ENCODE results near the gene FOXA1. TPM values are rescaled to one million over a fixed set of nuclear protein-coding genes. Genes with fewer than 3 reads are reported as not detected.

The FOXA1 gene
- total and polyA plus RNA-seq, 4 donors = 14.3 to 67.2 (median 23.6) TPM

GRCh38 chr14:37584211-37585100 lies 10.6 kb downstream of the FOXA1 start:
- Histone ChIP-seq H3K36me3 (ENCODE audit: control insufficient read depth in 4 of 4, insufficient read depth in 4 of 4, low read length in 4 of 4) (no peaks in the 10 kb centered on the region), H3K4me3 (no peak overlapping the region), H3K9me3 (ENCODE audit: control insufficient read depth in 4 of 4, insufficient read depth in 3 of 4, low read length in 3 of 4) (peaks cover 0 to 9% (median 0%) of the 10 kb centered on the region in 4 donors), H3K27ac (ENCODE audit: low read depth in 1 of 2, low read length in 1 of 2) (peak overlapping the region in 1 of 2 donors; percentile 85), H3K9ac (ENCODE audit: insufficient read depth in 1 of 2, low read length in 2 of 2) (peak overlapping the region in 1 of 2 donors; percentile 39), H3K27me3 (ENCODE audit: control insufficient read depth in 3 of 3, insufficient read depth in 3 of 3, low read length in 2 of 3) (peaks cover 7 to 81% (median 71%) of the 10 kb centered on the region in 3 donors), H3K4me1 (ENCODE audit: control insufficient read depth in 5 of 5, insufficient read depth in 5 of 5, low read length in 5 of 5) (peaks cover 0 to 15% (median 3%) of the 10 kb centered on the region in 5 donors)
- DNase-seq (peak in 2 of 3 donors; percentile 37 to 39), ATAC-seq (ENCODE audit: insufficient read depth, low FRiP score) (peak; percentile 3)
- 6 to 17% methylated on average over 61 to 62 of the region's 62 CpGs for WGBS, 2 donors
- TF ChIP-seq CTCF (IDR thresholded peaks at IDR 0.05; ENCODE audit: control extremely low read depth, extremely low read depth) = no peak

DNA sequence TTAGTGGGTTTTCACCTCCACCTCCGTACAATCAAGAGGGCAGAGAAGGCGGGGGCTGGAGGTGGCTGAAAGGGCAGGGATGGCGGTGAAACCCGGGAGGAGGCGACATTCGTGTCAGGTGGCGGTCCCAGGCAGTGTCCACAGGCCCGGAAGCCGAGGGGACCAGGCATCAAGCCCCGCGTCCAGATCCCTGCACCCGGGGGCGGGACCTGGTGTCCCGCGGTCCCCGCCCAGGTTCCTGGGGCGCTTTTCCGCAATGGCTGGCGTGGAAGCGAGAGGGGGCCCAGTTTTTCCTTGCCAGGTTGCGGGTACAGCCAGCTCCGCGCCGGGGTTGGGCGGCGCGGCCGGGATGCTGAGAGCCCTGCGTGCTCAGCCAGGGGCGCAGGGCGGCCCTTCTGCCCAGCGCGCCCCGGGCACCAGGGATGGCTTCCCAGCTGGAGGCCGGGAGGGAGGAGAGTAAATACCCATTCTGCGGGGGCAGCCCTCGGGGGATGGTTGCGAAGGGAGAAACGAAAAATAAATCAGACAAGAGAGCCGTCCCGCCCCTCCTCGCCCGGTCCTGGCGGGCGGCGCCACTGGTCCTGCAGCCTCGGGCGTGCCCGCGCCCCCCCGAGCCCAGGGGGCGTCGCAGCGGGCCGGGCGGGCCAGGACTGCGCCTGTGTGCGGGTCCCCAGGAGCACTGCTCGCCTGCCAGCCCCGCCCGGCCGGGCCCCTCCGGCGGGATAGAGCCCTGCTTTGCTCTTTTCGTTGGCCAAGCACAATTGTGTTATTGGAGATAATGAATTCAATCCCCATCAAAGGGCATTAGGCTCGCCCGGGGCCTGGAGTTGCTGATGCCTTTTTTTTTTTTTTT lies 11.5 kb downstream of the FOXA1 start:
- DNase-seq (peak; percentile 42 to 59 (median 59)), ATAC-seq (ENCODE audit: insufficient read depth, low FRiP score) (peak; percentile 28)
- H3K9ac ChIP-seq (ENCODE audit: insufficient read depth in 1 of 2, low read length in 2 of 2) = no peak overlapping the region
- peaks cover 7 to 77% (median 62%) of the 10 kb centered on the region in 3 donors for H3K27me3 ChIP-seq (ENCODE audit: control insufficient read depth in 3 of 3, insufficient read depth in 3 of 3, low read length in 2 of 3)
- H3K36me3 ChIP-seq (ENCODE audit: control insufficient read depth in 4 of 4, insufficient read depth in 4 of 4, low read length in 4 of 4) = no peaks in the 10 kb centered on the region
- TF ChIP-seq CTCF (IDR thresholded peaks at IDR 0.05; ENCODE audit: control extremely low read depth, extremely low read depth) = no peak
- peak overlapping the region in 1 of 2 donors; percentile 92 for H3K27ac ChIP-seq (ENCODE audit: low read depth in 1 of 2, low read length in 1 of 2)
- peaks cover 0 to 9% (median 0%) of the 10 kb centered on the region in 4 donors for H3K9me3 ChIP-seq (ENCODE audit: control insufficient read depth in 4 of 4, insufficient read depth in 3 of 4, low read length in 3 of 4)
- H3K4me3 ChIP-seq = peak overlapping the region; percentile 41
- WGBS, 2 donors = 3 to 5% methylated on average over 59 to 67 of the region's 67 CpGs
- H3K4me1 ChIP-seq (ENCODE audit: control insufficient read depth in 5 of 5, insufficient read depth in 5 of 5, low read length in 5 of 5) = peaks cover 0 to 15% (median 3%) of the 10 kb centered on the region in 5 donors

DNA sequence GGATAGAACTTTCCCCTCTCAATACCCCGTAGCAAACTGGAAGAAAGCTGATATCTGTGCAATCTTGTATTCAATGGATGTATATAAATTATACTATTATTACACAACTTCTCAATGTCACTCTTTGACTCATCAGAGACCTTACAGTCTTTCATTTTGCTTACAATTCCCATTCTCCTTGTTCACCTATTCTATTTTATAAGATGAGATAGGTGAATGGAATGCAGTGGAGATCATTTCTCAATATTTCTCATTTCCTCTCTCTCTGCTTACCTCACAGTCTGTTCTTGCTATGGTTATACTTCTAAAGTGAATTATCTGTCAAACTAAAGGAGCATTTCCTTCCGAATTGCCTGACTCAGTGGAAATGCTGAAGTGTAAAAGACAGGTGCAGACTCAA lies 14.9 kb downstream of the FOXA1 start:
- Histone ChIP-seq H3K4me3 (no peak overlapping the region), H3K36me3 (ENCODE audit: control insufficient read depth in 4 of 4, insufficient read depth in 4 of 4, low read length in 4 of 4) (no peaks in the 10 kb centered on the region), H3K27ac (ENCODE audit: low read depth in 1 of 2, low read length in 1 of 2) (no peak overlapping the region), H3K27me3 (ENCODE audit: control insufficient read depth in 3 of 3, insufficient read depth in 3 of 3, low read length in 2 of 3) (peaks cover 4 to 50% (median 35%) of the 10 kb centered on the region in 3 donors), H3K9me3 (ENCODE audit: control insufficient read depth in 4 of 4, insufficient read depth in 3 of 4, low read length in 3 of 4) (peaks cover 0 to 5% (median 0%) of the 10 kb centered on the region in 4 donors), H3K4me1 (ENCODE audit: control insufficient read depth in 5 of 5, insufficient read depth in 5 of 5, low read length in 5 of 5) (peaks cover 0 to 10% (median 3%) of the 10 kb centered on the region in 5 donors), H3K9ac (ENCODE audit: insufficient read depth in 1 of 2, low read length in 2 of 2) (no peak overlapping the region)
- 83 to 88% methylated on average over 2 of the region's 2 CpGs for WGBS, 2 donors
- DNase-seq (no peak), ATAC-seq (ENCODE audit: insufficient read depth, low FRiP score) (no peak)
- TF ChIP-seq CTCF (IDR thresholded peaks at IDR 0.05; ENCODE audit: control extremely low read depth, extremely low read depth) = no peak

All from lung (tissue), 12 donors.